ENCODE measurements around the gene SORCS2.

Gene SORCS2

GRCh38 chr4:7187168-7187535 is 5.2 kb upstream of the SORCS2 start:
- DNase-seq = no peak

DNA sequence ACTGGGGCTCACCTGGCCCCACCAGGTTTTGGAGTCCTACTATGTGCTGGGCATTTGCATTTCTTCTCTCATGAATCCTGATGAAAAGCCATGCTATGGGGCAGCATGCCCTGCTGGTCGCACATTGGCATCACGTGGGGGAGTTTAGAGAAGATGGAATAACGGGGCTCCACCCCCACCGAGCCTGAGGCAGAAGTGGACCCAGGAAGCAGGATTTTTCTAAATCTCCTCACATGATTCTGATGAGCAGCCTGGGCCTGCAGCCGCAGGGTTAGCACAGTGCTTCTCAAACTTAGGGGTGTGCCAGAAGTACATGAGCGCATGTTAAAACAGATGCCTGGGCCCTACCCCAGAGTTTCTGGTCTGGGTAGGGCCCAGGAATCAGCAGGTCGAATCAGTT is 4.6 kb upstream of the SORCS2 start:
- DNase-seq = no peak

DNA sequence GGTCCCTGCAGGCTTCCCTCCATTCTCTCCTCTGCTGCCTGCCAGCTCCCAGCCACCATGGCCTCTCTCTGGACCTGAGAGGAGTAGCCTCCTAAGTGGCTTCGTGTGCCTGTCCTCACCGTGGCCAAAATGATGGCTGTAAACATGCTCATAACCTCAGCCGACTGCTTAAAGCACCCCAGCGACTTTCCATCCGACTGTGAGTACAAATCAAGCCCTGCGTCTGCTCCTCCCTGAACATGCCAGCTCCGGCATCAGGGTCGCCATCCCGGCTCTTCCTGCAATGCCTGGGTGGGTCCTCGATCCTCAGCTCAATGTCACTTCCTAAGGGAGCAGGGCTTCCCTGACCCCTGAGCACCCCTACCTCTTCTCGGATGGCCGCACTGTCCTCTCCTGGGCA is 3.3 kb upstream of the SORCS2 start:
- DNase-seq = no peak

- no peak for DNase-seq
These were observed 2.7 kb upstream of the SORCS2 start for GRCh38 chr4:7189475-7190277.

GRCh38 chr4:7190278-7190594 is 2.1 kb upstream of the SORCS2 start:
- DNase-seq = no peak

GRCh38 chr4:7190691-7191545 is 1.4 kb upstream of the SORCS2 start:
- DNase-seq = no peak

- no peak for DNase-seq
These were observed 639 bp upstream of the SORCS2 start for GRCh38 chr4:7191546-7192251.

GRCh38 chr4:7193030-7193958 is 956 bp downstream of the SORCS2 start:
- no peak for DNase-seq

- peak; percentile 36 to 58 for DNase-seq
These were observed 2.2 kb downstream of the SORCS2 start for GRCh38 chr4:7194251-7195140.

GRCh38 chr4:7195141-7195515 is 2.8 kb downstream of the SORCS2 start:
- DNase-seq = no peak

- no peak for DNase-seq
These were observed 3.4 kb downstream of the SORCS2 start for GRCh38 chr4:7195546-7196287.

DNA sequence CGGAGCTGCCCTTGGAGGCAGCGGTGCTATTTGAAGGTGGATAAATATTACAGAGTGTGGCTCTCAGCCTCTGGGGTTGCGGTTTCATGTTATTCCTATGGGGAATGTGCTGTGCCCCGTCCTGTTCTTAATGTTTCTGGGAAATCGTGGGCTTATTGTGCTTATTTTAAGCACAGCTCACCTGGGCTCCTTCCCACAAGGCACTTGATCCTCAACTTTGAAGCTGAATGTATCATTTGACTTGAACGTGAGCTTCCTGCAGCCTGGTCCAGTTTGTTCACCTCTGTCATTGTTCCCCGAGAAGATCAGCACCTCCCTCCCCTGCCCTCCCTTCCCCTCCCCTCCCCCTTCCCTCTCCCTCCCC is 3.9 kb downstream of the SORCS2 start:
- DNase-seq = no peak

DNA sequence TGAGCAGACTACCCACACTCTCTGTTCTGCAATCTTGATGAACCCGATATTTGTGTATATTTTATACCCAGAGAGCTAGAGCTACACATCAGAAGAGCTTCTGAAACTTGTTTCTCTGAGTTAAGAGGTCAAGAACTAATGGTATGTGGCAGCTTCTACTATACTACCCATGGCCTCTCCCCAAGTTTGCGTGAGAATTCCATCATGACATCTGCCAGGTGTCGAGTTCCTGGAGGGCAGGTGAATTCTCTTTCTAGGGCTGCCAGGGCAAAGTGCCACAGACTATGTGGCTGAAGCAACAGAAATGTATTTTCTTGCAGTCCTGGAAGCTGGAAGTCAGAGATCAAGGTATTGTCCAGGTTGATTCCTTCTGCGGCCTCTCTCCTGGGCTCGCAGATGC is 4.4 kb downstream of the SORCS2 start:
- DNase-seq = no peak

- no peak for DNase-seq
These were observed 5.6 kb downstream of the SORCS2 start for GRCh38 chr4:7197910-7198309.

DNA sequence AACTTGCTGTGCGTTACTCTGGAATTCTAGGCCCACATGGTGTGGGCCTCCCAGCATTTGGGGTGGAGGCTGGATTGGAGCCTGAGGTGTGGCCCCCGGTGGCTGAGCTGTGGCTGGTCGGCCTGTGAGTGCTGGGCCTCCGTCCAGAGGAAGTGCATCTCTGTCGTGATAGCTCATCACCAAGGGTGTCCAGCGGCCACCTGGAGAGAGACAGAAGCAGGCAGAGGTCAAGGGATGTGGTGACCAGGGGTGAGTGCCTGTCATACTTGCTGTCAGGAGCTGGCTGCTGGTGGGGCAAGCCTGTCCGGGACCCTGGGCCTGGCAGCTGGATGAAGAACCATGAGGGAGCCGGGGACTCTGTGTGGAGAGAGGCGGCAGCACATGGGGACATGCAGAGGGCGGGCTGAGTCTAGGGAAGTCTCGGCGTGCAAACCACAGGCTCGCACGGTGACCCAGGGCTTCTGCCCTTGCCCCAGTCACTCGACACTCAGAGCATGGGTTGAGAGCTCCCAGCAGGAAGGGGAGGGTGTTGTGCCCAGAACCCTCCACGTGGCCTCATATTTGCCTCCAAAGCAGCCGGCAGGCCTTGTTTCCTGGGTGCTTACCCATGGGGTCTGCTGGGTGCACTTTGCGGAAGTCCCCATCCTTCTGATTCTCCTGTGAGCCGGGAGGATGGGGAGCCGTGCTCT is 6.2 kb downstream of the SORCS2 start:
- no peak for DNase-seq

- DNase-seq = no peak
These were observed 6.9 kb downstream of the SORCS2 start for GRCh38 chr4:7199129-7199725.

- DNase-seq = no peak
These were observed 7.6 kb downstream of the SORCS2 start for GRCh38 chr4:7199771-7200441.

DNA sequence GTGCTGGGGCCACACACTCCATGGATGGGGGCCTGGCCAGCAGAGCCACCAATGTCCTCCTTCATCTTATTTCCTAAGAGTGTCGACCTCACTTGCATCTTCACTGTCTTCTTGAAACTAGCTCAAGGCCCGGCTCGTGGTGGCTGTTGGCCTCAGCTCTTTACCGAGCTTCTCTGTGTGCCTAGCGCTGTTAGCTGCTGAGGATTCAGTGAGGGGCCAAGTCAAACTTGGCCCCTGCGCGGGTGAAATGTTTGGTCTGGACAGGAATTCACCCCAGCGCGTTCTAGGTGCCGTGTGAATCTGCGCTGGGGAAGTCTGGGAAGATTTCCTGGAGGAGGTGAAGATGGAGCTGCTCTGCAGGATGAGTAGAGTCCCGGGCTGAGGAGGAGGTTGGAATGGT is 8.5 kb downstream of the SORCS2 start:
- no peak for DNase-seq
